UCSD-AML1 (cell line): ENCODE measurements around the gene CACNB2.

Experiments used
- DNase-seq: peaks from one replicate; lab custom pipeline; 2025; ENCODE audit not compliant: unreplicated experiment; lab: John Stamatoyannopoulos, UW

Gene CACNB2

DNA sequence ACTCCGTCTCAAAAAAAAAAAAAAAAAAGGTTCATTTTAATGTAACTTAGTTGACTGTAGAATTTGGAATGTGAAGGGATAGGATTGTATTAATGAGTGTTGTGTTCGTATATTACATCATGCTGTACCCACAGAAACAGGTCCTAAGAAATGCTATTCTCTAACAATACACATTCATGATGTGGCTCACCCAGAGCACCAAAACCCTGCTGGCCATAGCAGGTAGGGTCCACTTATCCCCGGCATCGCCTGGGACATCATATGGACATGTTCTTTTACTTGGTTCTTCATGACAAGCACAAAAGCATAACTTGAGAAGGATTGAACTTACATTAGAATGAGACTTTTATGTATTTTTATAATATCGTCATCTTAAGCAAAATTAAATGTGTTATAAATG lies 241.5 kb downstream of the CACNB2 start:
- no peak for DNase-seq

DNA sequence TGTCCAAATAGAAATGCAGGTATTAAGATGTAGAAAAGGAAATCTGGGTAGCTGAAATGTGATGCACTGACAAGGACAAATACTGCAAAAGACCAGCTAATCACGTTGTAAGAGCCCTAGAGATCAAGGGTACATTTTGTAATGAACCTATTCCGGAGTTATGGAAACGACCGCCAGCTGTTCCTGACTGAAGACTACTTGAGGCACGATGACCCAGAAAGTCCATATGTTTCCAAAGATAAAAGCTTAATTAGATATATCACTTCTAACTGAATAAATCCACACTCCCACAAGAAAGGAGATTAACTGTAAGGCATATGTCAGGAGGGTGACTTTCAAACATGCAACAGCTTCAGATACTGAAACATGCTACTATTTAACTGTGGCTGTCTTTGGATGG lies 257.7 kb downstream of the CACNB2 start:
- DNase-seq = no peak

DNA sequence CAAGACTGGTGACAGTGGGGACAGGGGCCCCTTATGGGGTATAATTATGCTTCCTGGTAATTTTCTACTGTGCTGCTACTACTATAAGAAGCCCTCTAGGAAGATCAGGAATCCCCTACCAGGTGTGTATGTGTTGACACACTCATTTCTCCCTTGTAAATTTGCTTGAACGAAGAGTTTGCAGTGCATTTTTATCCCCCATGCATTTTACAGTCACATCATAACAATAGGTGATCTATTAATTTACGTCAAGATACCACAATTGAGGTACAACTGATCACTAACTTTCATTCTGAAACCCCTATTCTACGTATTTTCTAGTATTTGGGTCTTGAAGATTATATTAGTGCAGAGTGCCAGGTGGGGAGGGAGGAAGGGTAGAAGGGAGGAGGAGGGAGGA lies 258.9 kb downstream of the CACNB2 start:
- DNase-seq = no peak

DNA sequence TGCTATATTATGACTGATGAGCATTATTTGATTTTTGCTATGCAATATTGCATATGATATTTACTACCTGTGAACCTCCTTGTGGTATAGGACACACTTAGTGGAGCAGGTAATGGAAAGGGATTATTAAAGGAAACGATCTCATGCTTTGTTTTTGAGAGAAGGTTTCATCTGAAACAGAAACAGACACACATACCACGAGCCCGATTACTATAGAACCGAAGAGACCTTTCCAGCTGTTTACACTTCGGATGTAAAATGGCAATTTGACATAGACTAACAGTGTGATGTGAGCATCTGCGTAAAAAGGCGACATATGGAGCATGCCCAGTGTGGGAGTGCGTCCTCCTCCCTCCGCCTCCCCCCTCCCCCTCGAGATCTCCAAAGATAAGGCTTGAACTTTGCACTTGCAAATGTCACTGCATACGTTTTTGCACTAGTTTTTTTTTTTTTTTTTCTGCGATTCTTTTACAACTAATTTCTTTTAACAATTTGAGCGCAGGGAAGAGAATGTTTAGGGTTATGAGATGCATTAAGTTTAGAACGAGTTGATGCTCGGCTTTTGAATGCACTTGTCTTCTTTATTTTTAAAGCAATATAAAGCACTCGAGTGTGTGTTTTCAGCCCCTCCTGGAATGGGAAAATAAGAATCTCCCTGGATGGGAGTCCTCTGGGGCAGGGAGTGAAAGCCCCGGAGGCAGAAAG lies 260.1 kb downstream of the CACNB2 start:
- DNase-seq = no peak

DNA sequence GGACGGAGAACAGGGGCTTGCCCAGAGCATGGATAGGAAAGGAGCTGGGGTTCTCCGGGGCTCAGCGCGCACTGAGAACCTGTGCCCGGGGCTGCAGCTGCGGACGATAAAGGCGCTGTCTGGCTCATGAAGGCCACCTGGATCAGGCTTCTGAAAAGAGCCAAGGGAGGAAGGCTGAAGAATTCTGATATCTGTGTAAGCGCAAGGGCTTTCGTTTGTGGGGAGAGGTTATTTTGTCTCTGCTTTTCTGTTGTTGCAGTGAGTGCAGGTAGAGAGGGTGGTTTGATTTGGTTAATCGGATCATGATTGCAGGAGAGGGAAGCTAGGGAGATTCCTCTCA lies 260.7 kb downstream of the CACNB2 start:
- no peak for DNase-seq

DNA sequence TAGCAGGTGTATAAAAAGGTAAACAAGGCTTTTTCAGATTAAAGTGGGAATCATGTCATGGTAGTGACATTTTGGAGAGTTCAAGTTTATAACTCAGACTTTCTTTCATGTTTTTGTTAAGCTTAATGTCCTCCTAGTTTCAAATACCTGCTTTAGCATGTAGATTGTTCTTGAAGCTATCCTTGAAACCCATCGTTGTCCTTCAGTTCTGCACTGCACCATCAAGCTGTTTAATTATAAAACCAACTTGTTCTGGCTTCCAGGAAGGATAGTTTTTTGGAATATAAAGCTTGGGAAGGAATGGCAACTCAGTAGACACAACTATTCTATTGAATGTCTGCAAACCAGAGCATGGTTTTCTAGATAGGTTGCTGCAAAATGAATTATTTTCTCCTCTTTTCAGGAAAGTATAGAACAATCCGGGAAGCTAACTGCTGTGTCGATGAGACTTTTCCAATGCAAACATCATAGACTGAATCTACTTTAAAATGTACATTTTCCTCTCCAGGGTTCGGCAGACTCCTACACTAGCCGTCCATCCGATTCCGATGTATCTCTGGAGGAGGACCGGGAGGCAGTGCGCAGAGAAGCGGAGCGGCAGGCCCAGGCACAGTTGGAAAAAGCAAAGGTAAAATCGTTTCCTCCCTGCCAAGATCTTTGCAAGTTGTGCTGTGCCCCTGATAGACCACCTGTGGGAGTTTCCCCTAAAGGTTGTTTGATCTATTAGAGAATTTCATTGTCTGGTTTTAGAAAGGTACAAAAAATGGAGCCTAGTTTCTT lies 261.4 kb downstream of the CACNB2 start:
- DNase-seq = no peak

DNA sequence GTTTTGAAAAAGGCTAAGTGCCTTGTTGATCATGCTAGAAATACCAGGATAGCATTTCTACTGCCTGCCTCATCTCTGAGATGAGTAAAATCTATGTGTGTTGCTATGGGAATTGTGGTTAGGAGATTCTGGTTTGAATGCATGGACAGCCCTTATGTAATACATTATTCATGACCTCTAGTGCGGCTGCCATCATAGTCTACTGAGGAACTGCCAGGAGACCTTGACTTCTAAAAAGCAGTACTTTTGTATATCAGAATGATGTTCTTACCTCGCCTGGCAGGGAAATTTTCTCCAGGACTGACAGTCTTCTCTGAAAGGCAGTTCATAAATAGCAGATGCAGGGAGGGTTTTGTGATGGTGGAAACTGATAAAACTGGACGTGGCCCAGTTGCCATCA lies 262.6 kb downstream of the CACNB2 start:
- DNase-seq = no peak

DNA sequence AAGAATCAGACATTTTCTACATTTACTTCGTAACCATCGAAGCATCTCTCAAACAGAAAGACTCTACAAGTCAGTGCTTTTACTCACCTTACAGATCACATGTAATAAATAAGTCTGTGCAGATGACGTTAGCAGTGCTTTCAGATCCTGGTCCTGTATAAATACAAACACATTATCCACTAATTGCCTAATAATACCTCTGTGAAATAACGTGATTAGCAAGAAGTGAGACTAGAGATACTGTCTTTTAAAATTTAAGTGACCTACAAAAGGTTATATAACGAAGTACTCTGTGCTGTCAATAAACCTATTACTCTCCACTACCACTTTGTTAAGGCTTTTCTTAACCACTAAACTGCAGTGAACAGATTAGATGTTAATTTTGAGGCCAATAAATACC lies 264.3 kb downstream of the CACNB2 start:
- no peak for DNase-seq

DNA sequence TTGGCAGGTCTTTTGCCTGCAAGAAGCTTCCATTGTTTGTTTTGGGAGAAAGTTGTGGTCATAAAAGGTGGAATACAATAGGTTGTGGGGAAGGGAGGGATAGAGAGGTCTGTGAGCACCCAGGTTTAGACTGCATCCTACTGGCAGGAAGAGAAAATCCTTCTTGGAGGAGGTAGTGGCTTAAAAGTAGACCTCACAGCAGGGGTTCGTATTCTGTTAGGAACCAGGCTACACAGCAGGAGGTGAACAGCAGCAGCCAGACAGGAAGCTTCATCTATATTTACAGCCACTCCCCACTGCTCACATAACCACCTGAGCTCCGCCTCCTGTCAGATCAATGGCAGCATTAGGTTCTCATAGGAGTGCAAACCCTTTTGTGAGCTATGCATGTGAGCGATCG lies 265.9 kb downstream of the CACNB2 start:
- no peak for DNase-seq

DNA sequence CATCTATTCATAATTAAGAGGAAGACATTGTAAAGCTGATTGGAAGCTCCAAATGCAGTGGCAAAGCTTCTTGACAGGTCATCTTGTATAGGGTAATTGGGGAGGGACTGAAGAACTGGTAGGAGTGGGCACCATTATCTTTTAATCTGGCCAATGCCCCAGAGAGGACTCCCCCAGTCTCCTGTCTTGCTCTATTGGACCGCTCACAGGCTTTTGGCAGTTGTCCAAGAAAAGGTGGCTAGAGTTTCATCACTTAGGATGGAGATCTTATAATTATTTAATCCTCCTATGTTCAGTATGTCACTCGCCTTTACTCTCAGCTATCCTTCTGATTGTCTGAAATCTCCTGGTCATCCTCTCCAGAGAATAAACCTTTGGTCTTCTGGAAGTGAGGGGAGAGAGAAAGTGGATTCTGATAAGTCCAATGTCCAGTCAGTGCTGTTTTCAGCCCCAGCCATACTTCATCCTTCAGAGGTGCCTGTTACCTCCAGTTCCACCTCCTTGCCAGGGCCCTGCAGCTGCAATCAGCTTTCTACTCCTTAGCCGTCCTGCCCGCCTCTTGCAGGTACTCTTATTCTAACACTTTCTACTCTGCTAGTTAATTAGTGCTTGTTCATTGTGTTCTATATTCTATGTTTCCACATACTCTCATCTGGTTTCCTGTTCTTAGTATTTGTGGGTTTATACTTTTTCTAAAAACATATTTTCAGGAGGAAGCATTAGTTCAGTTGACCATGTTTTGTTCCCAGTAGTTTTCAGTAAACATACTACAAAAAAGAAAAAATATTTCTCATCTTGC lies 269.6 kb downstream of the CACNB2 start:
- no peak for DNase-seq

DNA sequence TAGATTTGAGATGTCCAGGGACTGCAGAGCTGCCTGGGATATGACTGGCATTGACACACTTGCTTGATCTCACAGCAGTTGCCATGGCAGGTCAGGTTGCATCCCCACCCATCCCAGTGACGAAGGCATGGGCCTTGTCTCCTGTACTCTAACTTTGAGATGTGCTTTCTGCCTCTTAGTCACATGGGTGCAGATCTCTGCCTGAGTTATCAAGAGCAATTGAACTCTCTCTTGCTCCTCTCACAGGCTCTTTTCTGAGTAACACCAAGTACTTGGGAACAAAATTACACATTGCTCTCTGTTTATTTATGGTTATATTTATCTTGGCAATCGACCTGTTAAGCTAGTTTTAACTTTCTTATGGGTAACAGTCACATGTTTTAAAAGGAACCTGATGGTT lies 273.8 kb downstream of the CACNB2 start:
- no peak for DNase-seq

DNA sequence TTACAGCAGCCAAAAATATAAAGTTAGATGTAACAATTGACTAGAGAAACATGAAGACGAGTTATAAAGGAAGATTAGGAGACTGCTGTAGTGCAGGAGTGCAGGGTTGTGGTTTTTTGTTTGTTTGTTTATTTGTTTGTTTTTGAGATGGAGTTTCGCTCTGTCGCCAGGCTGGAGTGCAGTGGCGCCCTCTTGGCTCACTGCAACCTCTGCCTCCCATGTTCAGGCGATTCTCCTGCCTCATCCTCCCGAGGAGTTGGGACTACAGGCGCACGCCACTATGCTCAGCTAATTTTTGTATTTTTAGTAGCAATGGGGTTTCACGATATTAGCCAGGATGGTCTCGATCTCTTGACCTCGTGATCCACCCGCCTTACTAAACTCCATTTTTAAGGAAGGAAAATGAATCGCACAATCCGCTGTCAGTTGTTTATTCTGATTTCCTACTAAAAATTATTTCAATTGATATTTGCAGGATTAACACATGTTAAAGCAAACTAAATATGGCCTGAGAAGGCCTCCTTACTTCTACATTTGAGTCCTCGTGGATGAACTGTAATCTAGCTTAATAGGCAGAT lies 277.8 kb downstream of the CACNB2 start:
- no peak for DNase-seq

DNA sequence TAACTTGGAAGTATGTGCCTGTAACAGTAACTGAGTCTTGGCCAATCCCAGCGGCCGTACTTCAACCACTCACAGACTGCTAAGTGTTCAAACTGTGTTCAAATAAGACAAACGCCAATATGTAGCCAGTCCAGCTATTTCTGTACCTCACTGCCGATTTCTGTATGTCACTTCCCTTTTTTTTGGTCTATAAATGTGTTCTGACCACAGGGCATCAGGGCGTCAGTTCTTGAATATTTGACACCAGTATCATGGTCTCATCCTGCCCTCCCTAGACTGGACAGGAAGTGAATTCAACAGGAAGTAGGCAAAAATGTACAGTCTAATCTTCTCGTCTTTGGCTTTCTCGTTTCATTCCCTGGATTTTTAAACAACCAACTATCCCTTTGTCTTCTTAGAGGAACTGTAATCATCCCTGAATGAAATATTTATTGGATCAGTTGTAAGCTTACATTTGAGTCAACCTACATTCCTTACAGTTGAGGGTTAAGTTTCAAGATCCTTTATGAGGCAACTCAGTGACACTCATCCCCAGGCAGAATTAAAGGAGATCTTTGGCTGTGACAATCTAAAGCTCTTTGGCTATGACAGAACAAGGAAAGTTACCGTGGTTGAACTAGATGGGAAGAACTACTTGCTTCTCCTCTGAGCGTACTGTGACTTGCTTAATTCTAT lies 278.5 kb downstream of the CACNB2 start:
- peak; percentile 34 for DNase-seq

DNA sequence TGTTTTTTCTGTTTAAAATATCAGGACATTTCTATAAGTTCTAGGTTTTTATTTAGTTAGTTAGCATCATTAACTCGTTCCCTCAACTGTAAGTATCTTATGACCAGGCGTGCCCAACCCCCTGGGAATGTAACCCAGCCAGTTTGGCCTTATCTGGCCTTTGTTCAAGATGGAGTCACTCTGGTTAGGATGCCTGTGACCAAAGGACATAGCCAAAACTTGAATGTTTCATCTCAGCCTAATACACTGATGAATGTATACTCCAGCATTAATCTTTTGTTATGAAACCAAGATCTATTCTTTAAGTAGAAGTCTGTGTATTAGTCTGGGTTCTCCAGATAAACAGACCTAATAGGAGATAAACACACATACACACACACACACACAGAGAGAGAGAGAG lies 279.7 kb downstream of the CACNB2 start:
- DNase-seq = no peak

DNA sequence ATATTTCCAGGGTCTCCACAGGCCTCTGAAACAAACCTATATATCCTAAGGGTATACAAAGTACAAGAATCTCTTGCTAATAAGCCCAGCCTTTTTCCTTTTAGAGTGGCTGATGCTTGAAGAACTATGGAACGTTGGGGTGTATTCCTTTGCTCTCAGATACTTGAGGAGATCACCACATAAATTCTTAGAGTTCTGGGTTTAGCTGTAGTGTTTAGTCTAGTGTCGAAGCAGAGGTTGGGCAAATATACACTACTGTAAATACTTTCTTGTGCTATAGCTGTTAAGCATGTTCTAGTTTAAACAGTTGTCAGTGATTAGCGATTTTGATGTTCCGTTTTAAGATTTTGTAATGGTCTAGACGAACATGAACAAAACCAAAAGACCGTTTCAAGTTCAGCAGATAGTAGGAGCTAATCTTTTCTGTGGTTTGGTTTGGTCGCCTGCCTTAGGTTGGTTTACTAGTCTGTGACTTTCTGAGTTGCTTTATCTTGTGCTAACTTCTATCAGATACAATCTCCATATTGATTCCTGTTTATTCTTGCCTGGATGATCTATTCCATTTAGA lies 281.6 kb downstream of the CACNB2 start:
- DNase-seq = no peak

DNA sequence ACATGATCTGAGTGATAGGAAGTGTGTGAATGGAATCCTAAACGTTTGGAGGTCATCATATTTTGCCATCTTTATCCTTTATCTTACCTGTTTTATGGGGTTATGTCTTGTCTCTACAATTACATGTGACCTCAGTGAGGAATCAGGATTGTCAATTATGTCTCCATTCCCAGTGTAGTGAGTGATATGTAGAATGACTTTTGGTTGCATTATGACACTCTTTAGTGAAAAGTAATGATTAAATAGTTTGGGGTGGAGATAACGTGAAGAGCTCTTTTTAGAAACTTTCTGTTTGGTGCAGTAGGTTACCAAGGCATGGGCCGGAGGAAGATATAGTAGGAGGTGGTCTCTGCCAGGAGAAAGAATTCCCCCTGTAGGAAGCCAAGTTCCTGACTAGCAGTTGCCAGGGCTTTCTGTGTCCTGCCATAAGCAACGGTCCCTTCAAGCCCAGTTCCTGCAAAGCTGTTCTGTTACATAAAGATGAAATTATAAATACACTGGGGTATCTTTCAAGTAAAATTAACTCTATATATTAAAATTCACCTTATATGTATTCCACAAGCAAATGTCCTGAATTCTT lies 282.9 kb downstream of the CACNB2 start:
- no peak for DNase-seq

DNA sequence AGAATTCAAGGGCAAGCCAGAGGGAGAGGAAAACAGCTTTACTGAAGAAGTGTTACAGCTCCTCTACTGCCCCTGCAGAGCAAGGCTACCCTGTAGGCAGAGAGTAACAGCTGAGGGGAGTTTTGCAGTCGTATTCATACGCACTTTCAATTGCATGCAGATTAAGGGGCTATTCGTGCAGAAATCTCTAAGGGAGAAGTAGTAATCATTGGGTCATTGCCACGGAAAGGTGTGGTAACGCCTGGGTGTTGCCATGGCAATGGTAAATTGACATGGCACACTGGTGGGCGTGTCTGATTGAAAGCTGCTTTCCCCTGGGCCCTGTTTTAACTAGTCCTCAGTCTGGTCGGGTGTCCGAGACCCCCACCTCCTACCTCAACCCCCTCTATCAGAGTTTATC lies 284.0 kb downstream of the CACNB2 start:
- no peak for DNase-seq

DNA sequence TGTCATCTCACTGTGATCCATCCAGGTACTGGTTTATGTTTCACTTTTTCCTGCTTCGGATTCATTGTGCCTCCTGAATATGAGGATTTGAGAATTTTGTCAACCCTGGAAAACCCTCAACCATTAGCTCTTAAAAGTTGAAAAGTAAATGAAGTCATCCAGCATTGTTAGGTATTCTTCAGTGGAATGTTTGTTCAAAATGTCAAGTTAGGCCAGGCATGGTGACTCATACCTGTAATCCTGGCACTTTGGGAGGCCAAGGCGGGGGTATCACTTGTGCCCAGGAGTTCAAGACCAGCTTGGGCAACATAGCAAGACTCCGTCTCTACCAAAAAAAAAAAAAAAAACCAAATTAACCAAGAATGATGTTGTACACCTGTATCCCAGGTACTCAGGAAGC lies 289.1 kb downstream of the CACNB2 start:
- no peak for DNase-seq

DNA sequence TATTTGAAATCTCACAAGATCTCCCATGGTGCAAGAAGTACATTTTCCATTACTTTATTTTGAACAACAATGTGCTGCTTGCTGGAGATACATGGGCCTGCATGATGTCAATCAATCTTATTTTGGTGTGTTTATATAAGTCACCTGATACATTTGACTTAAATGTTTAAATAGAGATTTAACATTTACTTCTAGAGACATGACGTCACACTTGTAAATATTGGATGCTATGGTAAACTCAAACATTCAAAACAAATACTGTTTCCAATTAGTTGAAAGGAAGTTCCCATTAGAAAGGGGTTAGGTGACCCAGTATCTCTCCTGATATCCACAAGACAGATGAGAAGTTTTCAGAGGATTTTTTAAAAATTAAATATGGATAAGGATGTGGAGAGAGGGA lies 296.7 kb downstream of the CACNB2 start:
- no peak for DNase-seq

DNA sequence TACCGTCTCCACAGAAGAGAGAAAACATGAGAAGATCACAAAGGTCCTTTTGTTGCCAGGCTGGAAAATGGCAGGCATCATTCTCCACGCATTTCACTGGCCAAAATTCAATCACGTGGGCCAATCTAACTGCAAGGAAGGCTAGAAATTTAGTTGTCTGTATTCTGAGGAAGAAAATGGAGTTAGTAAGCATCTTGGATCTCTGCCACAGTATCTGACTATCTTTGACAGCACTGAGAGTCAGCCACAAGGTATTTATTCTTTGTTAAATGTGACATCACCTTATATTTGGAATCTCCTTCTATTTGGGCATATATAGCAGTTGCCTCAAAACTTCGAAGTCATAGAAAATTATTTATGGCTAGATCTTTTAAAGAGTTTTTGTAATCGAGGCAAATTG lies 297.3 kb downstream of the CACNB2 start:
- DNase-seq = no peak
